ENCODE measurements around the gene TNP2. TPM values are rescaled to one million over a fixed set of nuclear protein-coding genes. Genes with fewer than 3 reads are reported as not detected.

Gene TNP2
- total RNA-seq, 1 donor from 2014 or later = not detected

GRCh38 chr16:11276143-11276895, 7.2 kb upstream of the TNP2 start, which contains the start of gene PRM2:
PRM2 (minus strand) TSS chr16:11276480; CDS start chr16:11276370, 110 bp downstream.
- DNase-seq (ENCODE audit: low read depth) = no peak
- TF ChIP-seq, protein P1, sequence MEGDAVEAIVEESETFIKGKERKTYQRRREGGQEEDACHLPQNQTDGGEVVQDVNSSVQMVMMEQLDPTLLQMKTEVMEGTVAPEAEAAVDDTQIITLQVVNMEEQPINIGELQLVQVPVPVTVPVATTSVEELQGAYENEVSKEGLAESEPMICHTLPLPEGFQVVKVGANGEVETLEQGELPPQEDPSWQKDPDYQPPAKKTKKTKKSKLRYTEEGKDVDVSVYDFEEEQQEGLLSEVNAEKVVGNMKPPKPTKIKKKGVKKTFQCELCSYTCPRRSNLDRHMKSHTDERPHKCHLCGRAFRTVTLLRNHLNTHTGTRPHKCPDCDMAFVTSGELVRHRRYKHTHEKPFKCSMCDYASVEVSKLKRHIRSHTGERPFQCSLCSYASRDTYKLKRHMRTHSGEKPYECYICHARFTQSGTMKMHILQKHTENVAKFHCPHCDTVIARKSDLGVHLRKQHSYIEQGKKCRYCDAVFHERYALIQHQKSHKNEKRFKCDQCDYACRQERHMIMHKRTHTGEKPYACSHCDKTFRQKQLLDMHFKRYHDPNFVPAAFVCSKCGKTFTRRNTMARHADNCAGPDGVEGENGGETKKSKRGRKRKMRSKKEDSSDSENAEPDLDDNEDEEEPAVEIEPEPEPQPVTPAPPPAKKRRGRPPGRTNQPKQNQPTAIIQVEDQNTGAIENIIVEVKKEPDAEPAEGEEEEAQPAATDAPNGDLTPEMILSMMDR (conservative IDR thresholded peaks at IDR 0.05; ENCODE audit: low read depth, low read length) = no peak

DNA sequence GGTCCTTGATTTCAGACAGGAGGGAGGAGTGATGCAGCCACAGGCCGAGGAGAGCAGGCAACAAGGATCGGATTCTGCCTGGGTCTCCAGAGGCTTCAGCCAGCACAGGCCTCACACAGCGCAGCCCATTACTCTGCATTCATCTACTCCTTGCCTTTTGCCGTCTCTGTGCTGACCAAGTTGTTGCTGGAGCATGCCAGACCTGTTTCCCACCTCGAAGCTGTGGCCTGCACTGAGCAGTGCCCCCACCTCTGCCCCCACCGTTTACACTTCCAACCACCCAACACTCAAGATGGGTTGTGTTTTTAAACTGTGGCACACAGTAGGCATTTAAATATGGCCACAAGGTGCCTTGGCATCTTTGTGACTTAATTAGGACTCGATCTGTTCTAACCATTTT, 5.8 kb upstream of the TNP2 start:
- TF ChIP-seq, protein P1 (conservative IDR thresholded peaks at IDR 0.05; ENCODE audit: low read depth, low read length) = no peak
- DNase-seq (ENCODE audit: low read depth) = no peak
- H3K4me3 ChIP-seq (ENCODE audit: low read depth, low read length) = no peak overlapping the region

More at GRCh38 chr16:11276143-11276895, 7.2 kb upstream of the TNP2 start, which contains the start of gene PRM2:
- no peak within 1 kb of the TSS for H3K4me3 ChIP-seq (ENCODE audit: low read depth, low read length)

DNA sequence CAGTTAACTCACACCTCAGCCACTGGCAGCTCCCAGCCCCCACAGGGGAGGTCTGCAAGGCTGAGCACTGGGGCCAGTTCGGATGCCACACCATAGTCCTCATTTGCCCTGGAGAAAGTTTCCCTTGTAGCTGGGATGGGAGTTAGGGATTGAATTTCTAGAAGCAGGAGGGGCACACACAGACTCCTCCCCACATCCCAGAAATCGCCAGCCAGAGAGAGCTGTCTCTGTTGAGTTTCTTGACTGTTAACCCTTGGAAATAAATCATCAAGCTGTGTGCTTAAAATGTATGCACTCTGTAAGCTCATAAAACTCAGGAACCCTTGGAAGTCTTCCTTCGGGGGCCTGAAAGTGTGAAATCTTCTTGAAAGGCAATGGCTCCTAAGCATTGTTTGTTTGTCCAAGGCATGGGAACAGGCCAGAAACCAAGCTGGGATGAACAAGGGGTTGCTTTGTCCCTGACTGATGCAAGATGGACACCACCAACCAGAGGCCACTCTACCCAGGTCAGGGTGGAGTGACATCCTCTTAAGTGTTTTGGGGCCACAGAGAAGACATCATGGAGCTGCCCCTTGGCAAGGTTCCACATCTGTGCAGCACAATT, 4.7 kb upstream of the TNP2 start:
- no peak overlapping the region for H3K4me3 ChIP-seq (ENCODE audit: low read depth, low read length)
- DNase-seq (ENCODE audit: low read depth) = no peak
- TF ChIP-seq, protein P1 (conservative IDR thresholded peaks at IDR 0.05; ENCODE audit: low read depth, low read length) = no peak

- no peak for DNase-seq (ENCODE audit: low read depth)
- no peak within 1 kb of the TSS for H3K4me3 ChIP-seq (ENCODE audit: low read depth, low read length)
- TF ChIP-seq, protein P1 (conservative IDR thresholded peaks at IDR 0.05; ENCODE audit: low read depth, low read length) = no peak
Measured at GRCh38 chr16:11272921-11273720, 4.0 kb upstream of the TNP2 start, which contains the start of gene PRM3. PRM3 (minus strand) TSS chr16:11273629; CDS start chr16:11273595, 34 bp downstream.

GRCh38 chr16:11272484-11272883, 3.4 kb upstream of the TNP2 start:
- DNase-seq (ENCODE audit: low read depth) = no peak
- no peak overlapping the region for H3K4me3 ChIP-seq (ENCODE audit: low read depth, low read length)
- TF ChIP-seq, protein P1 (conservative IDR thresholded peaks at IDR 0.05; ENCODE audit: low read depth, low read length) = no peak

DNA sequence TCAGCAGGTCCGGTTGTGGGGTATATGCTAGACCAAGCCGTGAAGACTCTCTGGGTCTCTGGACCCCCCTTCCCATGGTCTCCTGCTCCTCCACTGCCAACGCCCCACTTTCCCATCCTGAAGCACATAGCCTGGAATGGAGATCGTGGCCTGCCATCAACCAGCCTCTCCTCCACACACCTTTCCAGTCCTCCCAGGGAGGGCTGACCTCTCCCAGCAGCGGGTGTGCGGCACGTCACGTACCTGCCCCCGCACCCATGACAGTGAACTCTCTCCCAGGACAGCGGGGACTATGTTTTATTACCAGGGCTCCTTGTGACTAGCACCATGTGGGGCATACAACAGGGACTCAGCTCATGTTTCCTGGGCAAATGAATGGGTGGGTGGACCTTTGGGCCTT, 2.5 kb upstream of the TNP2 start:
- H3K4me3 ChIP-seq (ENCODE audit: low read depth, low read length) = no peak overlapping the region
- TF ChIP-seq, protein P1 (conservative IDR thresholded peaks at IDR 0.05; ENCODE audit: low read depth, low read length) = no peak
- DNase-seq (ENCODE audit: low read depth) = no peak

Data from epithelial cell of proximal tubule (primary cell).